ENCODE results near the gene RPTOR.
A peak's percentile ranks its signal among the peaks of the same experiment; 100 is the strongest.

Gene RPTOR

DNA sequence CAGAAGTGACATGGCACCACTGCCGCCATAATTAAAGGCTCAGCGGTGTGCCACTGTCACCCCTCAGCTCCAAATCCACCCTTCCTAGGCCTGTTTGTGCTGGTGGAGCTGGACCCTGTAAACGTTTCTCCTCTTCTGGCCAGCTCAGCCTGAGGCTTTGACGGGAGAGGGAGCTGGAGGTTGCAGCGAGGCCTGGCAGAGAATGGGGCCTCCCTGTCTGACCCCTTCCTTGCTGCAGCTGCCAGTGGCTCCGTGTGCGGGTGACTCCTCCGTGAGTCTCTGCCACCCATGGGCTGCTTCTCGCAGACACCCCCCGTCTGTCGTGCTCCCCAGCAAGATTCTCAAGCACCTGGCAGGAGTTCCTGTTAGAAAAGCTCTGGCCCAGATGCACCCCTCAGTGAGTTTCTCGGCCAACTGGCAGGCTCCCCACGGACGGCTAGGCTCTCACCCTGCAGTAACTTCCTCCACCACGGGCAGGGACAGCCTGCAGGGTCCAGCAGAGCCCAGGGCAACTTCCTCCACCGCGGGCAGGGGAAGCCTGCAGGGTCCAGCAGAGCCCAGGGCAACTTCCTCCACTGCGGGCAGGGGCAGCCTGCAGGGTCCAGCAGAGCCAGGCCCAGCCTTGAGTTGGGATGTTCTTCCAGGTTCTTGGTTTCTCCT, 442.3 kb downstream of the RPTOR start:
- no peak overlapping the region for H3K4me3 ChIP-seq (ENCODE audit: low read depth, low read length)
- CTCF ChIA-PET: interaction anchor here (0.8 to 10.9 kb wide), 4 partner anchors 37 to 562 kb away, joined by 3 to 135 read pairs (median 4); no protein-coding TSS in a partner anchor
- POLR2A ChIA-PET: no interaction called here
- DNase-seq (ENCODE audit: low read depth, low spot score): no peak
- TF ChIP-seq, protein P1, sequence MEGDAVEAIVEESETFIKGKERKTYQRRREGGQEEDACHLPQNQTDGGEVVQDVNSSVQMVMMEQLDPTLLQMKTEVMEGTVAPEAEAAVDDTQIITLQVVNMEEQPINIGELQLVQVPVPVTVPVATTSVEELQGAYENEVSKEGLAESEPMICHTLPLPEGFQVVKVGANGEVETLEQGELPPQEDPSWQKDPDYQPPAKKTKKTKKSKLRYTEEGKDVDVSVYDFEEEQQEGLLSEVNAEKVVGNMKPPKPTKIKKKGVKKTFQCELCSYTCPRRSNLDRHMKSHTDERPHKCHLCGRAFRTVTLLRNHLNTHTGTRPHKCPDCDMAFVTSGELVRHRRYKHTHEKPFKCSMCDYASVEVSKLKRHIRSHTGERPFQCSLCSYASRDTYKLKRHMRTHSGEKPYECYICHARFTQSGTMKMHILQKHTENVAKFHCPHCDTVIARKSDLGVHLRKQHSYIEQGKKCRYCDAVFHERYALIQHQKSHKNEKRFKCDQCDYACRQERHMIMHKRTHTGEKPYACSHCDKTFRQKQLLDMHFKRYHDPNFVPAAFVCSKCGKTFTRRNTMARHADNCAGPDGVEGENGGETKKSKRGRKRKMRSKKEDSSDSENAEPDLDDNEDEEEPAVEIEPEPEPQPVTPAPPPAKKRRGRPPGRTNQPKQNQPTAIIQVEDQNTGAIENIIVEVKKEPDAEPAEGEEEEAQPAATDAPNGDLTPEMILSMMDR (IDR thresholded peaks at IDR 0.05; ENCODE audit: insufficient read depth, low read length, missing control alignments): no peak

DNA sequence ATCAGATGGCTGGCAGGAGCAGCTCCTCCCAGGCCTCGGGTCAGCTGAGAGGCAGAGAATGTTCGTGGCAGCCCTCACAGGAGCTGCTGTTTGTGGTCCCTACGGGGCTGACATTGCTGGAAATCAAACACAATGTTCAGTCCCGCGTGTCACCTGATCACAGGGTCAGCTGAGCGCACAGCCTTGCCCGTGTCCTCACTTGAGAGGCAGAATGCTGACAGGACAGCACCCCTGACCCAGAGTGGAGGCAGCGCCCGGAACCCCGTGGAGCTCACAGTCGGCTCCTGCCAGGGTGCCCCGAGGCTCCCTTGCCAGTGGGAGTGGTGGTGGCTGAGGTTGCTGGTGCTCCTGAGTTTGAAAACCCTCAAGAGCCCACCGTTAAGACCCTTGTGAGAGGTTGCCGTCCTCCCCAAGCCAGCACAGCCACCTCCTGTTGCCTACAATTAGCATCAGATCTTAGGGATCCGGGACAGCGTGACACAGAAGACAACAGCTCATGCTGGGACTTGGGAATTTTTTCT, 443.4 kb downstream of the RPTOR start:
- no peak overlapping the region for H3K4me3 ChIP-seq (ENCODE audit: low read depth, low read length)
- ChIA-PET CTCF (interaction anchor here (0.8 to 10.9 kb wide), 10 partner anchors 11 to 252 kb away, joined by 3 to 135 read pairs (median 3); no protein-coding TSS in a partner anchor), POLR2A (no interaction called here)
- DNase-seq (ENCODE audit: low read depth, low spot score): no peak
- TF ChIP-seq, protein P1 (IDR thresholded peaks at IDR 0.05; ENCODE audit: insufficient read depth, low read length, missing control alignments): no peak

DNA sequence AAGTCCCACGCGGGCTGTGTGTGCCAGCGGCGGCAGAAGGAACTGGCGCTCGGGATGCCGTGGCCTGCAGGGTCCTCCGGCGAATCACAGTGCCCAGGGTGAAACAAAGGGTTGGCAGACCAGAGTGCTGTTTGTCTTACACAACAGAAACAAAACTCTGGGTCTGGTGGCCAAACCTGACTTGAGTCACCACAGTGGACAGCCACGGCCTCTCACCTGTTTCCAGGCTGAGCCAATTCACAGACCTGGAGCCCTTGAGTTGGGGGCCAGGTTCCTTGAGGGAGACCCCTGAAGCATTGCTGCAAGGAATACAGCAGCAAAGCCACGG, 444.9 kb downstream of the RPTOR start:
- no peak overlapping the region for H3K4me3 ChIP-seq (ENCODE audit: low read depth, low read length)
- ChIA-PET POLR2A (no interaction called here), CTCF (interaction anchor here (1.0 to 10.9 kb wide), 7 partner anchors 13 to 562 kb away, joined by 3 to 135 read pairs (median 4); no protein-coding TSS in a partner anchor)
- TF ChIP-seq, protein P1 (IDR thresholded peaks at IDR 0.05; ENCODE audit: insufficient read depth, low read length, missing control alignments): no peak
- no peak for DNase-seq (ENCODE audit: low read depth, low spot score)

DNA sequence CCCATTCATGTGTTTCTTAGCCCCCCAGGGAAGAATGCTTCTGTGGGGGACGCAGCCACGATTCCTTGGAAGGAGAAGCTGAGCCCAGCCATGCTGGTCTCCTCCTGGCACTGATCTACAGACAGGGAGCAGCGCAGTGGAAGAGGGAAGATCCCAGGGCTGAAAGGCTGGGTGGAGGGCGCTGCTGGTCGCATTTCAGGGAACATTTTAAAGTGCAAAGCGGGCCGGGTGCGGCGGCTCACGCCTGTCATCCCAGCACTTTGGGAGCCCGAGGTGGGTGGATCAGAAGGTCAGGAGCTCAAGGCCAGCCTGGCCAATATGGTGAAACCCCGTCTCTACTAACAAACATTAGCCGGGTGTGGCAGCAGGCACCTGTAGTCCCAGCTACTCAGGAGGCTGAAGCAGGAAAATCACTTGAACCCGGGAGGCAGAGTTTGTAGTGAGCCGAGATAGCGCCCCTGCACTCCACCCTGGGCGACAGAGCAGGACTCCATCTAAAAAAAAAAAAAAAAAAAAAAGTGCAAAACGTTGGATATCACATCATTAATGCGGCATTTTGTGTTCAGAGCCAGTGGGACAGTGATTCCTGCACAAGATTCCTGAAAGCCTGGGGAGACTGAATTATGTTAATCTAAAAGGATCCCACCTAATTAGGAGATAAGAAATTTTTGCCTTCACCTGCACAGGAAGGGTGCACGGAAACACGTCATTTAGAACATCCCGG, 446.4 kb downstream of the RPTOR start:
- POLR2A ChIA-PET: no interaction called here

DNA sequence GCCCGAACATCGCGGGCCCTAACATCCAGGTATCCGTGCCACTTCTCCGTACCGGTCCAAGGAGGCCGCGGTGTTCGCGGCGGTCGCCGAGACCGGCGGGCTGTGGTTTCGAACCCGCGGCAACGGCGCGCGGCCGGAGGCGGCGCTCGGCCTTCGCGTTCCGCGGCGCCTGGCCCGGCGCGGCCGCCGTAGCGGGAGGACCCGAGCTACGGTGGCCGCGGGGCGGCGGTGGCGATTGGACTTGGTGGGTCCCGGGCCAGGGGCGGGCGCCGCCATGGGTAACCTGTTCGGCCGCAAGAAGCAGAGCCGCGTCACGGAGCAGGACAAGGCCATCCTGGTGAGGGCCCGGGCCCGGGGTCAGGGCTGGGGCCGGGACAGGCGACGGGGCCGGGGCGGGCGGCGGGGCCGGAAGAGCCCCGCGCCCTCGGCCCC, 447.0 kb downstream of the RPTOR start, which contains the start of gene CHMP6:
TSS of gene CHMP6 (plus strand) at position 197 of the 432 bp plus-strand sequence. CDS start at position 275, 78 bp downstream.
- POLR2A ChIA-PET: no interaction called here
- TF ChIP-seq, protein P1 (IDR thresholded peaks at IDR 0.05; ENCODE audit: insufficient read depth, low read length, missing control alignments): no peak
- H3K4me3 ChIP-seq (ENCODE audit: low read depth, low read length): peak within 1 kb of the TSS; percentile 70
- DNase-seq (ENCODE audit: low read depth, low spot score): no peak
- CTCF ChIA-PET: interaction anchor here (1.2 to 10.9 kb wide), 5 partner anchors 11 to 565 kb away, joined by 3 to 135 read pairs (median 4); no protein-coding TSS in a partner anchor

More for the DNA sequence above, 446.4 kb downstream of the RPTOR start:
- no peak for DNase-seq (ENCODE audit: low read depth, low spot score)
- TF ChIP-seq, protein P1 (IDR thresholded peaks at IDR 0.05; ENCODE audit: insufficient read depth, low read length, missing control alignments): no peak
- H3K4me3 ChIP-seq (ENCODE audit: low read depth, low read length): peak overlapping the region; percentile 70
- CTCF ChIA-PET: interaction anchor here (0.8 to 10.9 kb wide), 6 partner anchors 12 to 564 kb away, joined by 3 to 135 read pairs (median 4); no protein-coding TSS in a partner anchor
